Osteoblast (primary cell): ENCODE results near the gene CLIC5. TPM values are rescaled to one million over a fixed set of nuclear protein-coding genes. Genes with fewer than 3 reads are reported as not detected.

Experiments used
- DNase-seq: peaks from one replicate; pipeline ENCODE4 v3.0.0; 2011; ENCODE audit warnings: low spot score, mixed read lengths; ENCODE audit not compliant: insufficient read length; ENCODE audit errors: missing footprints
- H2AFZ ChIP-seq: 2 replicates; pipeline ENCODE4 v1.6.0; 2011; ENCODE audit warnings: mild to moderate bottlenecking, low read length
- H3K27ac ChIP-seq: 2 replicates; pipeline ENCODE4 v1.5.1; 2011; ENCODE audit warnings: mild to moderate bottlenecking, low read depth, low read length, moderate library complexity
- H3K27me3 ChIP-seq: 2 replicates; pipeline ENCODE4 v1.6.0; 2012; ENCODE audit warnings: mild to moderate bottlenecking, control low read depth, inconsistent platforms, low read length, moderate library complexity; ENCODE audit not compliant: insufficient read depth
- H3K36me3 ChIP-seq: 2 replicates; pipeline ENCODE4 v1.5.1; 2011; ENCODE audit warnings: mild to moderate bottlenecking, low read length, control low read depth, moderate library complexity; ENCODE audit not compliant: insufficient read depth
- H3K4me1 ChIP-seq: 2 replicates; pipeline ENCODE4 v1.5.1; 2011; ENCODE audit warnings: mild to moderate bottlenecking, low read length, control low read depth, moderate library complexity; ENCODE audit not compliant: insufficient read depth
- H3K4me2 ChIP-seq: 2 replicates; pipeline ENCODE4 v1.6.0; 2011; ENCODE audit warnings: mild to moderate bottlenecking, low read length; ENCODE audit not compliant: insufficient read depth
- H3K4me3 ChIP-seq: fragments of 200-600 bp; sonication (generic); 3 replicates; pipeline ENCODE4 v1.5.1; 2012; ENCODE audit warnings: mild to moderate bottlenecking, low read length, inconsistent platforms; ENCODE audit not compliant: insufficient read depth
- H3K79me2 ChIP-seq: 2 replicates; pipeline ENCODE4 v1.6.0; 2012; ENCODE audit warnings: mild to moderate bottlenecking, low read length, control low read depth, inconsistent platforms; ENCODE audit not compliant: insufficient read depth
- H3K9me3 ChIP-seq: 2 replicates; pipeline ENCODE4 v1.5.1; 2011; ENCODE audit warnings: low read depth, low read length, control low read depth
- H4K20me1 ChIP-seq: 2 replicates; pipeline ENCODE4 v1.6.0; 2012; ENCODE audit warnings: mild to moderate bottlenecking, low read length, control low read depth; ENCODE audit not compliant: insufficient read depth
- total RNA-seq: library from RNA; depleted of rRNA; stranded (reverse); fragments of >200 nt; gene quantifications from 2 replicates; pipeline ENCODE4 v1.2.3, GENCODE V29; 2012
- TF ChIP-seq, protein P1 (sequence below): IDR thresholded peaks from 2 replicates; pipeline ENCODE4 v1.5.1; 2011; ENCODE audit warnings: mild to moderate bottlenecking, low read depth, low read length, moderate library complexity; ENCODE audit errors: extremely low read depth

The CLIC5 gene
- total RNA-seq, 1 donor = not detected

- TF ChIP-seq, protein P1, sequence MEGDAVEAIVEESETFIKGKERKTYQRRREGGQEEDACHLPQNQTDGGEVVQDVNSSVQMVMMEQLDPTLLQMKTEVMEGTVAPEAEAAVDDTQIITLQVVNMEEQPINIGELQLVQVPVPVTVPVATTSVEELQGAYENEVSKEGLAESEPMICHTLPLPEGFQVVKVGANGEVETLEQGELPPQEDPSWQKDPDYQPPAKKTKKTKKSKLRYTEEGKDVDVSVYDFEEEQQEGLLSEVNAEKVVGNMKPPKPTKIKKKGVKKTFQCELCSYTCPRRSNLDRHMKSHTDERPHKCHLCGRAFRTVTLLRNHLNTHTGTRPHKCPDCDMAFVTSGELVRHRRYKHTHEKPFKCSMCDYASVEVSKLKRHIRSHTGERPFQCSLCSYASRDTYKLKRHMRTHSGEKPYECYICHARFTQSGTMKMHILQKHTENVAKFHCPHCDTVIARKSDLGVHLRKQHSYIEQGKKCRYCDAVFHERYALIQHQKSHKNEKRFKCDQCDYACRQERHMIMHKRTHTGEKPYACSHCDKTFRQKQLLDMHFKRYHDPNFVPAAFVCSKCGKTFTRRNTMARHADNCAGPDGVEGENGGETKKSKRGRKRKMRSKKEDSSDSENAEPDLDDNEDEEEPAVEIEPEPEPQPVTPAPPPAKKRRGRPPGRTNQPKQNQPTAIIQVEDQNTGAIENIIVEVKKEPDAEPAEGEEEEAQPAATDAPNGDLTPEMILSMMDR = no peak
- Histone ChIP-seq H3K27me3 (no peaks in the 10 kb centered on the region), H3K4me3 (no peak overlapping the region), H4K20me1 (no peaks in the 10 kb centered on the region), H3K9me3 (no peaks in the 10 kb centered on the region), H3K79me2 (no peaks in the 10 kb centered on the region), H2AFZ (no peak overlapping the region), H3K36me3 (no peaks in the 10 kb centered on the region), H3K4me1 (no peaks in the 10 kb centered on the region), H3K4me2 (no peak overlapping the region), H3K27ac (no peak overlapping the region)
- no peak for DNase-seq
These were observed 21.3 kb upstream of the CLIC5 start for GRCh38 chr6:46036911-46037310.

DNA sequence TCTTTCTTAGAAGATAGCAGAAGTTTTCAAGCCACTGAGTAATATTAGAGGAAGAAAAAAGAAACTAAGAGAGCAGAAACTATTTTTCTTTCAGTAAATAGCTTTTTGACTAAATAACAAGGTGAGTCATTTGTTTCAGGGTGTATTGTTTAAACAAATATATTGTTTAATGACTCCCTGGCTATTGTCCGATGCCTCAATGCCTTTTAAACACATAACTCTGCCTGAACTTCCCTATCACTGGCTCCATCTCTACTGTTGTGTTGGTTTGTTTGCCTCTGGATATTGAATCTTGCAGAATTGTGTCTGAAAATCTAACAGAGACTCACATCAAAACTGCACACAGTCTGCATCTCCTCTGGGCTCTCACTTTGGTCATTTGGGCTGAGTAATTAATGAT is 19.6 kb upstream of the CLIC5 start:
- no peak overlapping the region for H2AFZ ChIP-seq
- no peak overlapping the region for H3K4me2 ChIP-seq
- H4K20me1 ChIP-seq = no peaks in the 10 kb centered on the region
- H3K4me3 ChIP-seq = no peak overlapping the region
- H3K4me1 ChIP-seq = no peaks in the 10 kb centered on the region
- TF ChIP-seq, protein P1 = no peak
- H3K27ac ChIP-seq = no peak overlapping the region
- H3K79me2 ChIP-seq = no peaks in the 10 kb centered on the region
- peaks cover 6% of the 10 kb centered on the region for H3K27me3 ChIP-seq
- no peaks in the 10 kb centered on the region for H3K36me3 ChIP-seq
- DNase-seq = no peak
- H3K9me3 ChIP-seq = no peaks in the 10 kb centered on the region

- Histone ChIP-seq H3K36me3 (no peaks in the 10 kb centered on the region), H3K4me3 (no peak overlapping the region), H3K27me3 (peaks cover 14% of the 10 kb centered on the region), H3K4me1 (no peaks in the 10 kb centered on the region), H2AFZ (no peak overlapping the region), H4K20me1 (no peaks in the 10 kb centered on the region), H3K79me2 (no peaks in the 10 kb centered on the region), H3K27ac (no peak overlapping the region), H3K4me2 (no peak overlapping the region), H3K9me3 (no peaks in the 10 kb centered on the region)
- no peak for DNase-seq
- TF ChIP-seq, protein P1 = no peak
These were observed 16.7 kb upstream of the CLIC5 start for GRCh38 chr6:46032110-46032998.

GRCh38 chr6:46029602-46030001 is 13.9 kb upstream of the CLIC5 start:
- no peaks in the 10 kb centered on the region for H3K9me3 ChIP-seq
- H3K36me3 ChIP-seq = no peaks in the 10 kb centered on the region
- H3K4me1 ChIP-seq = no peaks in the 10 kb centered on the region
- no peak overlapping the region for H3K4me2 ChIP-seq
- no peak overlapping the region for H3K4me3 ChIP-seq
- no peak overlapping the region for H2AFZ ChIP-seq
- TF ChIP-seq, protein P1 = no peak
- H3K27me3 ChIP-seq = peaks cover 19% of the 10 kb centered on the region
- H3K79me2 ChIP-seq = no peaks in the 10 kb centered on the region
- H4K20me1 ChIP-seq = no peaks in the 10 kb centered on the region
- DNase-seq = no peak
- H3K27ac ChIP-seq = no peak overlapping the region
